Measurements from ENCODE around the gene ZNF423.

ZNF423 gene

GRCh38 chr16:49859125-49859811 is 3.4 kb upstream of the ZNF423 start:
- TF ChIP-seq POLR2AphosphoS5 (IDR thresholded peaks at IDR 0.05; ENCODE audit: low read depth, low read length) = no peak
- TF ChIP-seq REST (IDR thresholded peaks at IDR 0.05; ENCODE audit: insufficient read depth in 1 of 2, low read depth in 2 of 2, low read length in 2 of 2) = no peak
- no peak for TF ChIP-seq TAF1 (IDR thresholded peaks at IDR 0.05; ENCODE audit: borderline replicate concordance, insufficient read depth, low read length)
- TF ChIP-seq SIN3A (IDR thresholded peaks at IDR 0.05; ENCODE audit: borderline replicate concordance, insufficient read depth, low read length) = no peak
- TF ChIP-seq FOXP2 (optimal IDR thresholded peaks at IDR 0.05; ENCODE audit: borderline replicate concordance, extremely low read depth, extremely low read length, insufficient read depth) = no peak

- TF ChIP-seq SIN3A (IDR thresholded peaks at IDR 0.05; ENCODE audit: borderline replicate concordance, insufficient read depth, low read length) (no peak), FOXP2 (optimal IDR thresholded peaks at IDR 0.05; ENCODE audit: borderline replicate concordance, extremely low read depth, extremely low read length, insufficient read depth) (no peak), REST (IDR thresholded peaks at IDR 0.05; ENCODE audit: insufficient read depth in 1 of 2, low read depth in 2 of 2, low read length in 2 of 2) (no peak), TAF1 (IDR thresholded peaks at IDR 0.05; ENCODE audit: borderline replicate concordance, insufficient read depth, low read length) (no peak), POLR2AphosphoS5 (IDR thresholded peaks at IDR 0.05; ENCODE audit: low read depth, low read length) (no peak)
These were observed 2.5 kb upstream of the ZNF423 start for GRCh38 chr16:49858200-49859124.

- TF ChIP-seq TAF1 (IDR thresholded peaks at IDR 0.05; ENCODE audit: borderline replicate concordance, insufficient read depth, low read length) (no peak), POLR2AphosphoS5 (IDR thresholded peaks at IDR 0.05; ENCODE audit: low read depth, low read length) (0 out of 2 replicates have a peak, but pooled peaks have one; percentile 10)
These were observed 1.7 kb upstream of the ZNF423 start for GRCh38 chr16:49857423-49858181.

- TF ChIP-seq SIN3A (IDR thresholded peaks at IDR 0.05; ENCODE audit: borderline replicate concordance, insufficient read depth, low read length) (no peak), POLR2AphosphoS5 (IDR thresholded peaks at IDR 0.05; ENCODE audit: low read depth, low read length) (peak; percentile 18; the same call in 1 of the 2 replicates), TAF1 (IDR thresholded peaks at IDR 0.05; ENCODE audit: borderline replicate concordance, insufficient read depth, low read length) (no peak), FOXP2 (optimal IDR thresholded peaks at IDR 0.05; ENCODE audit: borderline replicate concordance, extremely low read depth, extremely low read length, insufficient read depth) (peak; percentile 34), REST (IDR thresholded peaks at IDR 0.05; ENCODE audit: insufficient read depth in 1 of 2, low read depth in 2 of 2, low read length in 2 of 2) (peak; percentile 56 to 73; a peak in 3 of 4 replicates)
These were observed 889 bp upstream of the ZNF423 start for GRCh38 chr16:49856672-49857330.

All from PFSK-1 (cell line).